ENCODE data around the gene KHK.

DNA sequence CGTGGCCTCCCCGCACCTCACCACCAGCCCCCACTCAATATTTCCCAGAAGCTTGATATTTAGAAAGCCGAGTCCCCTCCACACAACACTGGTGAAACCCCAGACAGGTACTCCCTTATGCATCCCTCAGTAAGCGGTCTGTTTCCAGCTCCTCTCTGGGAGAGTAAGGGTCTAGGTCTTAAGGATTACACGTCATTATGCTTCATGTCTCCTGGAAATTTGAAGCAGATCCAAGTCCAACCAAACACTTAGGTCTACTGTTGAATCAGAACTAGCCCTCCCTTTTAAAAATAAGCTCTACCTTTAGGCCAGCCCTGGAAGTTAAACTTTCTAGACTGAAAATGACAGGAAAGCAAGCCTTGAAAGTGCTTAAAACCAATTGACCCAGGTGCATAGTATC lies 13.7 kb upstream of the KHK start:
- TF ChIP-seq, protein P1, sequence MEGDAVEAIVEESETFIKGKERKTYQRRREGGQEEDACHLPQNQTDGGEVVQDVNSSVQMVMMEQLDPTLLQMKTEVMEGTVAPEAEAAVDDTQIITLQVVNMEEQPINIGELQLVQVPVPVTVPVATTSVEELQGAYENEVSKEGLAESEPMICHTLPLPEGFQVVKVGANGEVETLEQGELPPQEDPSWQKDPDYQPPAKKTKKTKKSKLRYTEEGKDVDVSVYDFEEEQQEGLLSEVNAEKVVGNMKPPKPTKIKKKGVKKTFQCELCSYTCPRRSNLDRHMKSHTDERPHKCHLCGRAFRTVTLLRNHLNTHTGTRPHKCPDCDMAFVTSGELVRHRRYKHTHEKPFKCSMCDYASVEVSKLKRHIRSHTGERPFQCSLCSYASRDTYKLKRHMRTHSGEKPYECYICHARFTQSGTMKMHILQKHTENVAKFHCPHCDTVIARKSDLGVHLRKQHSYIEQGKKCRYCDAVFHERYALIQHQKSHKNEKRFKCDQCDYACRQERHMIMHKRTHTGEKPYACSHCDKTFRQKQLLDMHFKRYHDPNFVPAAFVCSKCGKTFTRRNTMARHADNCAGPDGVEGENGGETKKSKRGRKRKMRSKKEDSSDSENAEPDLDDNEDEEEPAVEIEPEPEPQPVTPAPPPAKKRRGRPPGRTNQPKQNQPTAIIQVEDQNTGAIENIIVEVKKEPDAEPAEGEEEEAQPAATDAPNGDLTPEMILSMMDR (IDR thresholded peaks at IDR 0.05), result no peak
- no peak for TF ChIP-seq POLR2AphosphoS5 (IDR thresholded peaks at IDR 0.05; ENCODE audit: insufficient read depth in 1 of 2, low read depth in 1 of 2)
